IMR-90 (cell line): ENCODE measurements around the gene MEGF9.

Experiments
- CTCF ChIP-seq: conservative IDR thresholded peaks from 2 replicates; pipeline ENCODE4 v1.5.1; 2012; ENCODE audit warnings: mild to moderate bottlenecking, low read depth, low read length, improper control_type of control experiment
- MAFK ChIP-seq: IDR thresholded peaks from 2 replicates; pipeline ENCODE4 v1.6.1; 2012; ENCODE audit warnings: low read depth, low read length, improper control_type of control experiment
- POLR2A ChIP-seq: IDR thresholded peaks from 2 replicates; pipeline ENCODE4 v1.6.1; 2012; ENCODE audit warnings: mild to moderate bottlenecking, low read depth, low read length
- USF2 ChIP-seq: fragments of 150-350 bp; IDR thresholded peaks from 2 replicates; pipeline ENCODE4 v1.6.1; 2017; ENCODE audit warnings: mild to moderate bottlenecking, antibody characterized with exemption, low read length, low read depth

- no peak for TF ChIP-seq CTCF
- TF ChIP-seq POLR2A: no peak
- no peak for TF ChIP-seq USF2
- TF ChIP-seq MAFK: no peak
Observed at GRCh38 chr9:120740132-120740531, 25.9 kb upstream of the MEGF9 start.
